Measurements from ENCODE around the gene CAPN2.

Gene CAPN2

DNA sequence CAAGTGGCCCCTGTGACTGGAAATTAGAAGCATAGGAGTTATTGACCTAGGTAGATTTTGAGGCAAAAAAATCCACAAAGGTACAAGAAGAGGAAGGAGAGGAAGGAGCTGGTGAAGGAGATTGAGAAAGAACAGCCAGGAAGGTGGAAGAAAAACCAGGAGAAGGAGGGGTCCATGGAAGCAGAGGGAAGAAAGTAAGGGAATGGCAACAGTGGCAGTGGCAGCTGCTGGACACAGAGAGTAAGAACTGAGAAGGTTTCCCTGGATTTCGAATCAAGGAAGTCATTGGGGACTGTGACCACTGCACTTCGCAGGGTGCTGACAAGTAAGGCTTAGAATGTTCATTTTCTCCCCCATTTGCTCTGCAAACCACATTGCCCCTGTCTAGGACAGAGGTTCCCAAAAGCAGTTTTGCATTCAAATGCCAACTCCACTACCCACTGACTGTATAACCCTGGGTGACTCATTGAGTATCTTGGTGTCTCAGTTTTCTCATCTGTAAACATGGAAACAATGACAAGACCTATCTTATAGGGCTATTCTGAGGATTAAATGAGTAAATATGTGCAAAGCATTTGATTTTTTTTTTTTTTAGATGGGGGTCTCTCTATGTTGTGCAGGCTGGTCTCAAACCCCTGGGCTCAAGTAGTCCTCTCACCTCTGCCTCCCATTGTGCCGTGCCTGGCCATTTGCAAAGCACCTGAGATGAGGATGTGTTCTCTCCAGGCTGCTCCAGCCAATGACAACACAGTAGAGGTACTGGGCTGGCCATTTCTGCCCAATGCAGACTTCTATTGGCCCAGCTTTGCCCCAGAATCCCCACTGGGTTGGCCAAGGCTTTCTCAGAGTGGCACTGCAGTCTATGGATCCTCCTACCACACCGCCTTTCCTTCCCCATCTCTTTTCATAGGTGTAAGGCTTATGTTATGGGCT lies 9.3 kb upstream of the CAPN2 start:
- no peak for DNase-seq

DNA sequence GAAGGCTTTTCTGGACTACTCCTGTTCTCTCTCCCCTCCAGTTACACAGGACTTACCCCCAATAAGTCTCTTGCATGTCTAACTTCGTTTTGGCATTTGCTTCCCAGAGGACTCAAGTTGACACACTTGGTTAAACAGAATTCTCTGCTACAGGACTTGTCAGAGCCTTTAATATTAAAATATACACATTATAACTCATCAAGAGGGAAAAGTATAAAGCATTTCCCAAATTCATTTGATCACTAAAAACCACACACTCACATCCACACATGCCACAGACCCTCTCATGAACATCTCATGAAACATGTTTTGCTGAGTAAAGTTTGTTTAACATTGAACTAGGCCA lies 8.7 kb upstream of the CAPN2 start:
- DNase-seq = no peak

DNA sequence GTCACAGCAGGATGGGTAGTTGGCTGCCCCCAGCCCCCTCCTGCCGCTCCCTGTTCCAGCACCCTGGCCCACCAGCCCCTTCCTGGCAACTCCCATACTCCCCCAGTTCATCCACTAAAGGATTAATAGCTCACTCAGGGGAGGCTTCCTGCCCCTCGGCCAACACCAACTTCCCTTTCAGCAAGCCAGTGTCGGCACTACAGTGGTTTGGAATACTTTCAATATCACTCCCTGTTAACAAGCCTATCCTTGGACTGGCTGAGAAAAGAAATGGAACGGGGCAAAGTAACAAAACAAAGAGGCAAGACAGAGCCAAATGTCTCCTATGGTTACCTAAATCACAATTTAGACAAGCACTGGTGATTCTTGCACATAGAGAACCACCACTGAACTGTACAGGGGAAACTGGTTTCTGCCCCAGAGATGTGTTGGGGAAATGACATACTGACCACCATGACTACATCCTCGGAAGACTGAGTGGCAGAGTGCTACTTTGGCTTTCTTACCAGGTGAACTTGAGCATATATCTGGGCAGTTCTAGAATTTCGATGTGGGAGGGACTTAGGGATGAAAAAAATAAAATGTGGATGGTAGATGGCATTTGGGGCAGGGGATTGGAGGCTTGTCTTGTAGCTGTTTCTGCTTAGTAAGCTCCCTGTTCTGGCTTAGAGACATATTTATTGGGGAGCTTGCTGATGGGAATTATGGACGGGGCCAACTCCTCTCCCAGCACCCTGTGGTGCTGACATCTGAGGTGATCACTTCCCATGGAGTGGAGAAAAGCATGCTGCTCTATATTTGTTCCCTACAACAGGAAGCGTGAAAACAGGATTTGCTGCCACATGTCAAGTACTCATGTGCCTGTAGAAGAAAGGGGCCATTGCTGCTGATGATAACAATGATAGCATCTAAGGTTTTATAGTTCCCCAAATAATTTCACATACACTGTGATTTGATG lies 7.1 kb upstream of the CAPN2 start:
- no peak for DNase-seq

GRCh38 chr1:223706077-223706973 lies 6.0 kb upstream of the CAPN2 start:
- DNase-seq = no peak

DNA sequence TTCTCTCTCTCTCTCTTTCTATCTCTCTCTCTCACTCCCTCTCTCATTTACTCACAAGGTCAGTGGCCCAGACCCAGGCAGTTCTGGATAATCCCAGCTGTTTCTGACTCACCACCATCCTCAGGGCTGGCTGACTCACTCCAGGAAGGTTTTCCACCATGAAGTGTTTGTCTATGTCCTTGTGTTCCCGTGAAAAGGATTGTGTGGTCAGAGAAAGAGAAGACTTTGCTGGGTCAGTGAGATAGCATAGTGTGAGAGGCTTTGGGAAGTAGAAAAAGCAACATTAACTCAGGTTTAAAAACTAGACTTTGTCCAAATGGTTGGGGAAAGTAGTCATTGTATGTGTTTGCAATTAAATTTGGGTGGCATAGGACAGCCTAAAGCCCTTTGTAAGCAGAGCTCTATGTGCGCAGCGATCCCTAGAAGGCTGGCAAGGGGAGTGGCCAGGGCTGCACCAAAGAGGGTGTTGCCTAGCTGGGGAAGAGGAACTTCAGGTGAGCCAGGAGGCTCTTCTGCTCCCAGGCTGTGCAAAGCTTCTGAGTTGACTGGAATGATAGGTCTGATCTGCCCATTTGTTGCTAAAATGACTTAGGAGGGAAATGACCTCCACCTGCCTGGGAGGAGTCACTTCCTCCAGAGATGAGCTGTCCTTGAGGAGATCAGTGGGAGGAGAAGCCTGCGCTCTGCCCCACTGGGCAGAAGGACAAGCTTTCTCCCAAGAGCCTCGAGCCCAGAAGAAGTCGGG lies 4.9 kb upstream of the CAPN2 start:
- no peak for DNase-seq

- DNase-seq = no peak
These were observed 4.4 kb upstream of the CAPN2 start for GRCh38 chr1:223708001-223708359.

DNA sequence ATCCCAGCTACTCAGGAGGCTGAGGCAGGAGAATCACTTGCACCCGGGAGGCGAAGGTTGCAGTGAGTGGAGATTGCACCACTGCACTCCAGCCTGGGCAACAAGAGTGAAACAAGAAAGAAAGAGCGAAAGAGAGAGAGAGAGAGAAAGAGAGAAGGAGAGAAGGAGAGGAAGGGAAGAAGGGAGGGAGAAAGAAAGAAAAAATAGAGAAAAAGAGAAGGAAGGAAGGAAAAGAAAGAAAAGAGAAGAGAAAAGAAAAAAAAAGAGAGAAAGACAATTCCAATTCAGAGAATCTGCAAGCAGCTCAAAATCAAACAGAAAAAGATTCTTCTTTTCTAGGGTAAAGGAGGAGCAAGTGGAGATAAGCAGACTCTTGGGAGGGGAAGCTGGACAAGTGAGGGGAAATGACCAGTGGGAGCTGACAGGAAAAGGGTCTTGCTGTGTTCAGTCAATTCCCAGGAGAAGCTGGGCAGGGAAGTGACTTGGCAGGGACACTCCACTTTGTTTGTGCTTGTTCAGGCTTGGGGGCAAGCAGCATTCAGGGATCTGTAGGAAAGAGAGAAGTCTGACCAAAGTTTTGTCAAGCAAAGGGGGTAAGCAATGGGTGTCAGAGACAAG lies 3.6 kb upstream of the CAPN2 start:
- no peak for DNase-seq

GRCh38 chr1:223709598-223709997 lies 2.7 kb upstream of the CAPN2 start:
- no peak for DNase-seq

DNA sequence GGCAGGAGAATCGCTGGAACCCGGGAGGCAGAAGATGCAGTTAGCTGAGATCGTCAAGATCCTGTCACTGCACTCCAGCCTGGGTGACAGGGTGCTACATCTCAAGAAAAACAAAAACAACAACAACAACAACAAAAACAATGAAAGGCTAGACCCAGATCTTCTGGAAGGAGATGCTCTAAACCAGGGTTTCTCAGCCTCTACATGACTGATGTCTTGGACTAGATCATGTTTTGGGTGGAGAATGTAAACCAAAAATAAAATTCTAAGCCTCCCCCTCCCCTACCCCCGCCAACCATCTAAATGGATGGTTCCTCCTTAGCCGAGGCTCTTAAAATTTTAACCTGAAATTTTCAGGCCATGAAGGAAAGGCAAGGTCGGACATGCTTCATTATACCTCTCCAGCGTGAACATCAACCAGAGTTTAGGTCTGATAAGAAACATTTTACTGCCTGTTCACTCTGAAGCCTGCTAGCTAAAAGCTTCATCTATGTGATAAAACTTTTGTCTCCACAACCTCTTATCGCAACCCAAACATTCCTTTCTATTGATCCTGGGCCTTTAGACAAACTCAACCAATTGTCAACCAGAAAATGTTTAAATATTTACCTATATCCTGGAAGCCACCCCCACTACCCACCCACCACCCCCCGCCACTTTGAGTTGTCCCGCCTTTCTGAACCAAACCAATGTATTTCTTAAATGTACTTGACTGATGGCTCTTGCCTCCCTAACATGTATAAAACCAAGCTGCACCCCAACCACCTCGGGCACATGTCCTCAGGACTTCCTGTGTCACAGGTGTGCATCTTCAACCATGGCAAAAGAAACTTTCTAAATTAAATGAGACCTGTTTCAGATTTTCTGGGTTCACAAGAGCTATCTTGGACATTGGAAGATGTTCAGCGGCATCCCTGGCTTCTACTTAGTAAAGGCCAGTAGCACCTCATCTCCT lies 1.9 kb upstream of the CAPN2 start:
- DNase-seq = no peak

DNA sequence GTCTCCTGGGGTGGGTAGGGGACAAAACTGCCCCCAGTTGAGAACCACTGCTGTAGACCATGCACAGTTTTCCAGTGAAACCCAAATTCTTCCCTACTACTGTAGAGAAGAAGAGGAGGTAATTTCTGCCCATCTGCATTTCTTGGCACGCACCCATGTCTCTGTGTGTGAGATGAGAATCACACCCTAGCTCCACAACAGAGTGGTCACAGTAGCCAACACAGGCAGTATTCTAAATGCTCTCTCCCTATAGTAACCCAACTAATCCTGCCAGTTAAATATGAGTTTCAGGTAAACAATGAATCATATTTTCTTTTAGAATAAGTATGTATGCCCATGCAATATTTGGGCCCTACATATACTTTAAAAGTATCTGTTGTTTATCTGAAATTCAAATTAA lies 1.2 kb upstream of the CAPN2 start:
- no peak for DNase-seq

GRCh38 chr1:223711747-223712193 lies 569 bp upstream of the CAPN2 start:
- DNase-seq = no peak

- DNase-seq = peak; percentile 37
These were observed 623 bp downstream of the CAPN2 start for GRCh38 chr1:223712850-223713474.

GRCh38 chr1:223713546-223714420 lies 1.4 kb downstream of the CAPN2 start:
- no peak for DNase-seq

DNA sequence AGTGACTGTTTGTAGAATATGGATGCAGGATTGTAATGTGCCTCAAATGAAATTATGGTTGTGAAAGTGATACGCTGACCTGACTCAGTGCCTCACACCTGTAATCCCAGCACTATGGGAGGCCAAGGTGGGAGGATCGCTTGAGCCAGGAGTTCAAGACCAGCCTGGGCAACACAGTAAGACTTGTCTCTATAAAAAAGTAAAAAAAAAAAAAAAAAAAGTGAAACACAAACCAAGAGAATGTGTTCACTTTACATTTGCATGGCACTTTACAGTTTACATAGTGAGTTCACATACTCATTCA lies 2.0 kb downstream of the CAPN2 start:
- no peak for DNase-seq

GRCh38 chr1:223714849-223715603 lies 2.7 kb downstream of the CAPN2 start:
- DNase-seq = no peak

GRCh38 chr1:223715604-223716172 lies 3.3 kb downstream of the CAPN2 start:
- no peak for DNase-seq

- no peak for DNase-seq
These were observed 4.0 kb downstream of the CAPN2 start for GRCh38 chr1:223716302-223716862.

DNA sequence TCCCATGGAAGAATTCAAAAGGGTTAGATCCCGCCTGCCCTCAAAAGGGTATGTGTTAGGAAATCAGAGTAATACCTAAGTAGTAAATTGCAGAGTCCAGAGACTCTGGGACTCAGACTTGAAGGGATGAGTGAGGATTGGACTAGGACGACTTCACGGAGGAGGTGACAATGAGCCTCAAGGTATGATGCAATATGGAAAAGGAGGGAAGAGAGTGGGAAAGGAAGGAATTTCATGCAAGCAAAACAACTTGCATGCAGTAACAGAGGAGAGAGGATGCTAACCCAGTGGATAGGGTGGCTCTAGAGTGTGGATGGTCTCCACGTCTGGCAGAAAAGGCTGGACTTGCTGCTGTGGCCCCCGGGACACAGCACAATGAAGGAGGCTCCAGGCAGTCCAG lies 4.8 kb downstream of the CAPN2 start:
- DNase-seq = no peak

Measured in stimulated activated CD4-positive, alpha-beta T cell treated with anti-CD3 and anti-CD28 coated beads, Interleukin-12 subunit alpha, Interleukin-12 subunit beta, amount 100 ng/mL, for 4 hours (primary cell).